ENCODE data around the gene MNDA. TPM values are rescaled to one million over a fixed set of nuclear protein-coding genes. Genes with fewer than 3 reads are reported as not detected.

The MNDA gene
- total RNA-seq, 1 experiment from 2014 or later = not detected

DNA sequence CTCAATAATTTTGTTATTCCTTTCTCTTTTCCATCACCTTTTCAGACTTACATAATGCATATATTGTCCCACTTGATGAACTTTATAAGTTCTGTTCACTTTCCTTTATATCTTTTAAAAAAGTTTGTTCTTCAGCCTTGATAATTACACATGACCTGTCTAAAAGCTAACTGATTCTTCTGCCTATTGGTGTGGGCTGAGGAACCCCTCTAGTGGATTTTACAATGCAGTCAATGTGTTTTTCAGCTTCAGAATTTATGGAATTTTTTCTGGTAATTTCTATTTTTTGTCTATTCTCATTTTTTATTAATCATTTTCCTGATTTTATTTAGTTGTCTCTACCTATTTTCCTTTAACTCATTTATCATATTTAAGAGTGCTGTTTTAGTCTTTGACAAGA is 7.5 kb downstream of the MNDA start:
- intact Hi-C loops (cut with micrococcal nuclease) = no loop called here
- H3K9ac ChIP-seq (ENCODE audit: low read length) = no peak overlapping the region
- no peak overlapping the region for H2AFZ ChIP-seq (ENCODE audit: low read length)
- no peaks in the 10 kb centered on the region for H3K9me2 ChIP-seq (replicated peaks; ENCODE audit: low read length)
- POLR2A ChIA-PET (ENCODE audit: unreplicated experiment) = no interaction called here
- no peaks in the 10 kb centered on the region for H3K36me3 ChIP-seq (ENCODE audit: low read depth, low read length)
- CTCF ChIA-PET = no interaction called here
- no peak overlapping the region for H3K4me3 ChIP-seq (ENCODE audit: low read length)
- no peak overlapping the region for H3K27ac ChIP-seq (ENCODE audit: low read length)
- H3K4me2 ChIP-seq (ENCODE audit: low read length) = no peak overlapping the region
- H3K79me2 ChIP-seq (ENCODE audit: low read length) = no peaks in the 10 kb centered on the region
- peaks cover 14% of the 10 kb centered on the region; the same call in 1 of the 2 replicates for H3K9me3 ChIP-seq (ENCODE audit: low read length)
- ATAC-seq (no peak), DNase-seq (no peak)
- no peaks in the 10 kb centered on the region for H3K4me1 ChIP-seq (ENCODE audit: insufficient read depth, low read length)
- TF ChIP-seq EZH2phosphoT487 (IDR thresholded peaks at IDR 0.05; ENCODE audit: borderline replicate concordance, low read length) = no peak
- TF ChIP-seq, protein P1, sequence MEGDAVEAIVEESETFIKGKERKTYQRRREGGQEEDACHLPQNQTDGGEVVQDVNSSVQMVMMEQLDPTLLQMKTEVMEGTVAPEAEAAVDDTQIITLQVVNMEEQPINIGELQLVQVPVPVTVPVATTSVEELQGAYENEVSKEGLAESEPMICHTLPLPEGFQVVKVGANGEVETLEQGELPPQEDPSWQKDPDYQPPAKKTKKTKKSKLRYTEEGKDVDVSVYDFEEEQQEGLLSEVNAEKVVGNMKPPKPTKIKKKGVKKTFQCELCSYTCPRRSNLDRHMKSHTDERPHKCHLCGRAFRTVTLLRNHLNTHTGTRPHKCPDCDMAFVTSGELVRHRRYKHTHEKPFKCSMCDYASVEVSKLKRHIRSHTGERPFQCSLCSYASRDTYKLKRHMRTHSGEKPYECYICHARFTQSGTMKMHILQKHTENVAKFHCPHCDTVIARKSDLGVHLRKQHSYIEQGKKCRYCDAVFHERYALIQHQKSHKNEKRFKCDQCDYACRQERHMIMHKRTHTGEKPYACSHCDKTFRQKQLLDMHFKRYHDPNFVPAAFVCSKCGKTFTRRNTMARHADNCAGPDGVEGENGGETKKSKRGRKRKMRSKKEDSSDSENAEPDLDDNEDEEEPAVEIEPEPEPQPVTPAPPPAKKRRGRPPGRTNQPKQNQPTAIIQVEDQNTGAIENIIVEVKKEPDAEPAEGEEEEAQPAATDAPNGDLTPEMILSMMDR (conservative IDR thresholded peaks at IDR 0.05; ENCODE audit: low read depth, low read length) = no peak
- TF ChIP-seq EZH2 (IDR thresholded peaks at IDR 0.05; ENCODE audit: low read length, unreplicated experiment) = no peak
- no peaks in the 10 kb centered on the region for H3F3A ChIP-seq (ENCODE audit: low read length, unreplicated experiment)
- no peaks in the 10 kb centered on the region for H4K20me1 ChIP-seq (ENCODE audit: low read length)
- 0 out of 2 replicates have a peak, but pooled peaks cover 1% of the 10 kb centered on the region for H3K27me3 ChIP-seq (ENCODE audit: low read length)
- BruUV-seq (replicated peaks) = no TSS peak

DNA sequence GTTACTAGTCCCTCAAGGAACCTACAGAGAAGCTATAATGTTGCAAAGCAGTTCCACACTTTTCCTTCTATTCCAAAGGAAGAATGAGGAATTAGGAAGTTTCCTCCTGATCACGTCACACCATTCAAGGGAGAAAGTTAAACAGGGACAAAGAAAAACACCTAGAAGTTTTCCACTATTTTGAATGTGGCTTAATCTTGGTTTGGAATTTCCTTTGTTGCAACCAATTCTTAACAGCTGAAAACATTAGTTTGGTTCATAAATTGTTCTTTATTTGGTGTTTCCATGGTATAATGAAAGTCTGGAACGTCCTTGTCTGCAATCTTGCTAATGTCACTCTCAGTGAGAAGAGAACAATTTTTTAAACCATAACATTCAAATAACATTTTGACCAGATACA is 8.4 kb downstream of the MNDA start:
- TF ChIP-seq EZH2phosphoT487 (IDR thresholded peaks at IDR 0.05; ENCODE audit: borderline replicate concordance, low read length) (no peak), EZH2 (IDR thresholded peaks at IDR 0.05; ENCODE audit: low read length, unreplicated experiment) (no peak)
- TF ChIP-seq, protein P1 (conservative IDR thresholded peaks at IDR 0.05; ENCODE audit: low read depth, low read length) = no peak
- ChIA-PET POLR2A (ENCODE audit: unreplicated experiment) (no interaction called here), CTCF (no interaction called here)
- H3F3A ChIP-seq (ENCODE audit: low read length, unreplicated experiment) = no peaks in the 10 kb centered on the region
- no peaks in the 10 kb centered on the region for H4K20me1 ChIP-seq (ENCODE audit: low read length)
- intact Hi-C loops (cut with micrococcal nuclease) = no loop called here
- H3K36me3 ChIP-seq (ENCODE audit: low read depth, low read length) = no peaks in the 10 kb centered on the region
- H3K4me1 ChIP-seq (ENCODE audit: insufficient read depth, low read length) = no peaks in the 10 kb centered on the region
- no peak overlapping the region for H3K27ac ChIP-seq (ENCODE audit: low read length)
- H3K4me3 ChIP-seq (ENCODE audit: low read length) = no peak overlapping the region
- peaks cover 14% of the 10 kb centered on the region; the same call in 1 of the 2 replicates for H3K9me3 ChIP-seq (ENCODE audit: low read length)
- no TSS peak for BruUV-seq (replicated peaks)
- H3K79me2 ChIP-seq (ENCODE audit: low read length) = no peaks in the 10 kb centered on the region
- no peak overlapping the region for H3K9ac ChIP-seq (ENCODE audit: low read length)
- H3K9me2 ChIP-seq (replicated peaks; ENCODE audit: low read length) = no peaks in the 10 kb centered on the region
- ATAC-seq = no peak
- H3K27me3 ChIP-seq (ENCODE audit: low read length) = 0 out of 2 replicates have a peak, but pooled peaks cover 10% of the 10 kb centered on the region
- DNase-seq = no peak
- no peak overlapping the region for H2AFZ ChIP-seq (ENCODE audit: low read length)
- no peak overlapping the region for H3K4me2 ChIP-seq (ENCODE audit: low read length)

DNA sequence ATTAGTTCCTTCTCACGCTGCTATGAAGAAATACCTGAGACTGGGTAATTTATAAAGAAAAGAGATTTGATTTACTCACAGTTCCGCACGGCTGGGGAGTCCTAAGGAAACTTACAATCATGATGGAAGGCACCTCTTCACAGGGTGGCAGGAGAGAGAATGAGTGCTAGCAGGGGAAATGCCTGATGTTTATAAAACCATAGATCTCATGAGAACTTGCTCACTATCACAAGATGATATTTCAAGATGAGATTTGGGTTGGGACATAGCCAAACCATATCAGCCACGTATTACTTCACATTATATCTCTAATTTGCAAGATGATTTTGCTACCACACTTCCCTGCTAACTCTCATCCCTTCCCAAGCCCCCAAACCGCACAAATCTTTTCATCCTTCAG is 9.1 kb downstream of the MNDA start:
- Histone ChIP-seq H3K36me3 (ENCODE audit: low read depth, low read length) (no peaks in the 10 kb centered on the region), H3K9ac (ENCODE audit: low read length) (no peak overlapping the region), H4K20me1 (ENCODE audit: low read length) (no peaks in the 10 kb centered on the region), H3K27me3 (ENCODE audit: low read length) (0 out of 2 replicates have a peak, but pooled peaks cover 10% of the 10 kb centered on the region), H3K79me2 (ENCODE audit: low read length) (no peaks in the 10 kb centered on the region), H3K27ac (ENCODE audit: low read length) (no peak overlapping the region), H3K9me3 (ENCODE audit: low read length) (peaks cover 14% of the 10 kb centered on the region; the same call in 1 of the 2 replicates), H3K9me2 (replicated peaks; ENCODE audit: low read length) (no peaks in the 10 kb centered on the region), H2AFZ (ENCODE audit: low read length) (no peak overlapping the region), H3K4me2 (ENCODE audit: low read length) (no peak overlapping the region), H3K4me1 (ENCODE audit: insufficient read depth, low read length) (no peaks in the 10 kb centered on the region), H3K4me3 (ENCODE audit: low read length) (no peak overlapping the region), H3F3A (ENCODE audit: low read length, unreplicated experiment) (no peaks in the 10 kb centered on the region)
- ChIA-PET POLR2A (ENCODE audit: unreplicated experiment) (no interaction called here), CTCF (no interaction called here)
- BruUV-seq (replicated peaks) = no TSS peak
- TF ChIP-seq, protein P1 (conservative IDR thresholded peaks at IDR 0.05; ENCODE audit: low read depth, low read length) = no peak
- TF ChIP-seq EZH2 (IDR thresholded peaks at IDR 0.05; ENCODE audit: low read length, unreplicated experiment) = no peak
- TF ChIP-seq EZH2phosphoT487 (IDR thresholded peaks at IDR 0.05; ENCODE audit: borderline replicate concordance, low read length) = no peak
- ATAC-seq (no peak), DNase-seq (no peak)
- intact Hi-C loops (cut with micrococcal nuclease) = no loop called here

Data from PC-3 (cell line).